Activated T-cell treated with anti-CD3 and anti-CD28 coated beads, Interleukin-2, amount 50 U/mL, for 24 hours (primary cell): ENCODE results near the gene PCYT2.

ENCODE experiments used
- DNase-seq: peaks from one replicate; pipeline ENCODE4 v3.0.0-alpha.2; 2020
- H3K27ac Mint-ChIP-seq: 2 replicates; pipeline ENCODE4 v1.8.0; 2020; ENCODE audit warnings: mild to moderate bottlenecking, mixed read lengths
- H3K27me3 Mint-ChIP-seq: 2 replicates; pipeline ENCODE4 v1.8.0; 2020; ENCODE audit warnings: mixed read lengths
- H3K36me3 Mint-ChIP-seq: 2 replicates; pipeline ENCODE4 v1.8.0; 2020; ENCODE audit warnings: low read depth, mixed read lengths
- H3K4me1 Mint-ChIP-seq: 2 replicates; pipeline ENCODE4 v1.8.0; 2020; ENCODE audit warnings: low read depth, mixed read lengths
- H3K4me3 Mint-ChIP-seq: 2 replicates; pipeline ENCODE4 v1.8.0; 2020; ENCODE audit warnings: mild to moderate bottlenecking, moderate library complexity, mixed read lengths
- H3K9me3 Mint-ChIP-seq: 2 replicates; pipeline ENCODE4 v1.8.0; 2020; ENCODE audit warnings: mixed read lengths

Gene PCYT2

DNA sequence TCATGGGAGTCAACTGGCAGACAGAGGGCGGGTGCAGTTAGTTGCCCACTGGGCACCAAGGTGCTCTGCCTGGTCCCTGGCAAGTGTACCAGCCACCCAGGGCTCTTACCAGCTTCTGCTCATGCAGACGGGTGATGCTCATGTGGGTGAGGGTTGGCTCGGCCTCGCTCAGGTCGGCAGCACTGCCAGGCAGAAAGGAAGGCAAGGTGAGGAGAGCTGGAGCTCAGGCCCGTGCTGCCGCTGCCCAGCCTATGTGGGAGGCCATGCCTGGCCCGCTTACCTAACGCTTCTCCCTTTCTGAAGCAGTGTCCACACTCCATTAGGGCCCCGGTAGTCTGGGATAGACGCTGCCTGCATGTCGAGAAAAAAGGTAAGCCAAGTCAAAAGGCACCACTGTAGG lies 4.1 kb upstream of the PCYT2 start:
- DNase-seq: no peak
- Mint-ChIP-seq H3K4me1 (peaks cover 44% of the 10 kb centered on the region), H3K27me3 (no peaks in the 10 kb centered on the region), H3K4me3 (no peak overlapping the region), H3K9me3 (no peaks in the 10 kb centered on the region), H3K36me3 (peaks cover 80% of the 10 kb centered on the region), H3K27ac (peak overlapping the region; percentile 2)

DNA sequence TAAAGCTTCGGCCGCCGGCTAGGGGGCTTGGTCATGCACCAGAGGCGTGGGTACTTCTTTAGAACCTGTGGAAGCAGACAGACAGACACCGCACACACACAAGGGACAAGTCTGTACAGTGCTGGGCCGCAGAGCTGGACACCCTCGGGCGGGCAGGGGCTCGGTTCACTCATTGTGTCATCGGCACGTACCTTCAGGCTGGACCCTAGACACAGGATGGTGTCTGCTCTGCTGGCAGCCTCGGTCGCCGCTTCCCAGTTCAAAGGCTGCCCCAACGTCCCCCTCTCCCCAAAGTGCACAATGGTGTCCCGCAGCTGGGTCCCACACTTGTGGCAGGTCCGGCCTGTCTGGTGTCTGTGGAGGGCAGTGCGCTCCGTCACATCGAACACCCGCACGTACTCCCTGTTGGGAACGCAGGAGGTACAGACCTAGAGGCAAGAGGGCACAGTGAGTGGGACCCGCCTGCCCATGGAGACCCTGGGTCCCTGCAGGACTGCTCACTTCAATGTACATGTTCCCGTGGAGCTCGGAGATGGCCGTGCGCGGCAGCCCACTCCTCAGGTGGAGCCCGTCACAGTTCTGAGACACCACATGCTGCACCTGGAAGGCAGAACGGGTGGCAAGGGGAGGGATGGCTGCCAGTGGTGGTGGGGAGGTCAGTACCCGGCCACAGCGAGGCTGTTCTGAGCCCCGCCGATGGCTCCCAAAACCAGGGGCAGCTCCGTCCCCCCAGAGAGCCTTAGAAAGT lies 3.1 kb upstream of the PCYT2 start:
- no peak overlapping the region for H3K27ac Mint-ChIP-seq
- no peak for DNase-seq
- peaks cover 71% of the 10 kb centered on the region for H3K36me3 Mint-ChIP-seq
- peaks cover 49% of the 10 kb centered on the region for H3K4me1 Mint-ChIP-seq
- no peaks in the 10 kb centered on the region for H3K9me3 Mint-ChIP-seq
- no peaks in the 10 kb centered on the region for H3K27me3 Mint-ChIP-seq
- H3K4me3 Mint-ChIP-seq: no peak overlapping the region

DNA sequence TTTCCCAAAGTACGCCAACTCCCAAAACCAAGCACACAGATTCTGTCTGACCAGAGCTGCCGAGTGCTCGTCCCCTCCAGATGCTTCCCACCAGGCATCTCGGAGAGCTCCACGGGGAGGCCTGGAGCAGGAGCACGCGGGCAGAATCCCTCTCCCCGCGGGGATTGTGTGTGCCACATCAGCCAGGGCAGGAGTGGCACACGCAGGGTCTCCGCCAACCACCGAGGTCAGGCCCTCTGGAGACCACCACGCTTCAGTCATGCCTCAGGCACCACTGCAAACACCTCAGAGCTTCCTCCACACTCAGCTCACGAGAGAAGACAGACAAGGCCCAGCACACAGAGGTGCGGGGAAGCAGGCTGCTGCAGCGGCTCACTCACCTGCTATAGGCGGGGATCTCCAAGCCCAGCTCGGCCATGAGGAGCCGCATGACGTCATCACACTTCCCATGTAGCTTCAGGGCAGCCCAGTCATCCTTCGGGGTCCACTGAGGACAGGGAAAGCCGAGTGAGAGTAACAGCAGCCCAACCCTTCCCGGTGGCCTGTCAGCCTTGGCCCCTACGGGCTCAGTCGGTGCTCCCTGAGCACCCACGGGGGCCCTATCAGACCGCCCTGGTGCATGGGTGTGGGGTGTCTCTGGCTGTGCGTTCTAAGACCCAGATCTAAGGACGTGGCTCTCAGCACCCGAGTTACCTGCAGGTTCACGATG lies 2.3 kb upstream of the PCYT2 start:
- Mint-ChIP-seq H3K36me3 (peaks cover 71% of the 10 kb centered on the region), H3K4me3 (no peak overlapping the region), H3K27me3 (no peaks in the 10 kb centered on the region)

DNA sequence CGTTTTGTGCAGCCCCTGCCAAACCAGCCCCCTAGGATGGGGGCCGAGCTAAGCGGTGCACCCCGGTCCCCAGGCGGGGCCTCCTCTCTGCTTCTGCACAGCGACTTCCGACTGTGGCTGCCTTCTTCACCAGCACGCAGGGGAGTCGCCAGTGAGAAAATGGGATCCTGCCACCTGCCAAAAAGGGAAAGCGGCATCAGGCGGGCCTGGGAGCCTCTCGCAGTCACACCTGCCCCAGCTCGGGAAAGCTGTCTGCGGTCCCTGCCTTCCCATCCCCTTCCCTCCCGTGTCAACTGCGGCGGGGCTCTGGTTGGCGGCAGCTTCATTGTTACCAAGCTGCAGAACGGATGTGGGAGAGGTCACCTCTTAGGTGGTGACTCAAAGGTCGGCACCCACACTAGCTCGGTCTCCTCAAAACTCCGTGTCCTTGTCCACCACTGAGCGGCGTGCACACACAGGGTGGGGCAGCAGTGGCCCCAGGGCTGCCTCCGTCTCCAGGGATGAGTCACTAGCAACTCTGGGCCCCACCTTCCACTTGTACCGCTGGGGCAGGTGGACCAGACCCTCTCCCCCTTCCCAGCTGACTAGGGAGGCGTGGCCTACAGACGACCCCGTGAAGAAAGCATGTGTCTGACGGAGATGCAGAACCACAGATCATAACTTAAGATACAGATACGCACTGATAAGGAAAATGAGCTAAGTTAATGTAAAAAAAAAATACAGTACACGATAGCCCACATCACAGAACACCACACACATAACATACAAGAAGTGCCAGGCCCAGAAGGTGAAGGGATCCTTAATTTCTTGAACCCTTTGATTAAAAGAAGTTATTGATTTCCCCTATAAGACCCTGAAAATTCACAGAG lies 1.5 kb upstream of the PCYT2 start:
- H3K27ac Mint-ChIP-seq: no peak overlapping the region

More for the DNA sequence above, 2.3 kb upstream of the PCYT2 start:
- no peaks in the 10 kb centered on the region for H3K9me3 Mint-ChIP-seq
- peaks cover 41% of the 10 kb centered on the region for H3K4me1 Mint-ChIP-seq
- no peak overlapping the region for H3K27ac Mint-ChIP-seq
- DNase-seq: no peak

DNA sequence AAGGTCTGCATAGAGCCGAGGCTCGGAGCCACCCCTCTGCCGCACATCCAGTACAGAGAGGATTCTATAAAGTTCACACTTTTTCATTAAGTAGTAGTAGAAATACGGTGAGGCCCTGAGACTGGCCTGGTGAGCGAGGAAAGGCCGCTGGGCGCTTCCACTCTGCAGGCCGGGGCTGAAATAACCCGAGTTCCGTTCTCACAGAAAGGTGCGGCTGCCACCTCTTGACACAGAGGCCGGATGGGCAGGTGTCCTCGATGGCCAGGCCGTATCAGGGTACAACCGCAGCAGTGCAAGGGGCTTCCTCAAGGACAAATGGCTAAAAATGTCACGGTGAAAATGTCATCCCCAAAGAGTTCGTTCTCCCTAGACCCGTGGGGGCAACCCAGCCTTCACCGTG lies 770 bp upstream of the PCYT2 start:
- Mint-ChIP-seq H3K9me3 (no peaks in the 10 kb centered on the region), H3K4me1 (peaks cover 31% of the 10 kb centered on the region), H3K27me3 (no peaks in the 10 kb centered on the region), H3K27ac (peak overlapping the region; percentile 47), H3K4me3 (peak overlapping the region; percentile 43), H3K36me3 (peaks cover 74% of the 10 kb centered on the region)
- DNase-seq: no peak

More for the DNA sequence above, 1.5 kb upstream of the PCYT2 start:
- no peaks in the 10 kb centered on the region for H3K9me3 Mint-ChIP-seq
- peaks cover 77% of the 10 kb centered on the region for H3K36me3 Mint-ChIP-seq
- H3K4me1 Mint-ChIP-seq: peaks cover 37% of the 10 kb centered on the region
- H3K4me3 Mint-ChIP-seq: no peak overlapping the region
- H3K27me3 Mint-ChIP-seq: no peaks in the 10 kb centered on the region
- DNase-seq: no peak

DNA sequence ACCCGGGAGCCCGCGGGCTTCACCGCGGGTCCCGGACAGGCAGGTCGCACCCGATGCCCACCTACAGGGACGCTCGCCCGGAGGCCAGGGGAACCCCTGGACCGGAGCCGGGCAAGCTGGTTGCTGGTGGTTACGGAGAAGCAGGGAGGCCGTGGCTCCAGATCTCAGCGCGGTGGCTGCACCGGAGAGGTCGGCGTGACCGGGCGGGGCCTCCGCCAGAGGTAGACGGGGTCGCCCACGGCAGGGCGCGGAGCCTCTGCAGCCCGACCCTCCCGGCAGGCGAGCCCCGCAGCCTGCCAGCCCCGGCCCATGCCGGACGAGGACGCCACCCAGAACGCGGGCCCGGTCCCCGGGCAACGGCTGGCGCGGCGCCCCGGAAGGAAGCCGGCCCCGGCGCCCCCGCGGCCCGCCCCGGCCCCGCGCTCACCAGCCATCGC lies 341 bp downstream of the PCYT2 start:
- no peak for DNase-seq
- Mint-ChIP-seq H3K4me1 (peaks cover 20% of the 10 kb centered on the region), H3K27me3 (no peaks in the 10 kb centered on the region), H3K36me3 (peaks cover 76% of the 10 kb centered on the region), H3K9me3 (no peaks in the 10 kb centered on the region), H3K27ac (peak overlapping the region; percentile 84), H3K4me3 (peak overlapping the region; percentile 84)

DNA sequence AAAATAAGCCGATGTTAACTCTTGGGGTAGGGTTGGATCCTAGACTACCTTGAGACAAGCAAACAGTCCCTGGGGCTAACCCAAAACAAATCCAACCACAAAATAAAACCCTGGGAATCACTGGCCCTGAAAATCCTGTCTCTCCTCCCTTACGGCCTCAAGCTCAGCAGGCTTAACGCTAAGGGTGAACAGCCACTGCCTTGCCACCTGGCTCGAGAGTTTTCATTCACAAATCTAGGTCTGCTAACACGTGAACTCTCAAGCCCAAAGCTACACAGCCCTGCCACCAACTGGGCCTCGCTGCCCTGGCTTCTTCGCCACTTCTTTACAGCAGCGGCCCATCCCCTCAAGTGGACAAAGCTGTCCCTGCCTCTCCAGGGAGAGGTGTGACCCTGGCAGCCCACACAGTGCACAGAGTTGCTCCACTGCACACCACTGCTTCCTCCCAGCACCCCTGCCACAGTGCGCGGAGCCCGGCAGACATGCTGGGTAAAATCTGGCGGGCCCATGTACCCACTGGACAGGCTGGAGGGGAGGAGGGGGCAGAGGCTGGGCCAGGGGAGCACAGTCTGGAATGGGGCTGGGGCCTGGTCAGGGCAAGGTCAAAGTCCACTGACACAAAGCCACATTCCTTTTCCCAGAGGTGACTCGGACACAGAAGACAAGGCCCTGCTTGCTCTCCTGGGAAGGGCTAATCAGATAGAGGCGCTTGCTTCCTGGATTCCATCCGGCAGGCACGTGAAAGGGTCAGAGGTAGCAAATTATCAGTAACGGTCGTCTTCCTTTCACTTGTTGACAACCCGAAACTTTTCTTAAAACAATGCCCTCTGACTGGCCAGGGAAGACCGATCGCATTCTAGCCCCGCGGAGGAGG lies 996 bp downstream of the PCYT2 start:
- peaks cover 72% of the 10 kb centered on the region for H3K36me3 Mint-ChIP-seq
- no peak for DNase-seq
- no peaks in the 10 kb centered on the region for H3K27me3 Mint-ChIP-seq
- H3K4me3 Mint-ChIP-seq: peak overlapping the region; percentile 84
- H3K9me3 Mint-ChIP-seq: no peaks in the 10 kb centered on the region
- H3K4me1 Mint-ChIP-seq: peaks cover 17% of the 10 kb centered on the region
- H3K27ac Mint-ChIP-seq: peak overlapping the region; percentile 84

DNA sequence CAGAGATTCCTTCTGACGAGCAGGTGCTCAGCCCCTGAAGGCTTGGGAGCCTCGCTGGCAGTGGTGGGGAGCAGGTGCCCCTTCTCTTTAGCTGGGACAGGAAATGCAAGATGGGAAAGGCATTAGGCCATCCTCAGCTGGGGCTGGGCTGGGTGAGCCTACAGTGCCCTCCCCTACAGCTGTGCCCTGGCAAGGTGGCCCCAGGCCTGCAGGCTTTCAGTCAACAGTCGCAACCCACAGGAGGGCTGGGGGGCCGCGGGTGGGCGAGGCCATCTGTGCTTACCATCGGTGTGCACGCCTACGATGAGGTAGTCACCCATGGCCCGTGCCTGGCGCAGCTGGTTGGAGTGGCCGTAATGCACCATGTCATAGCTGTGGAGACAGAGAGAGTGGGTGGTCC lies 2.0 kb downstream of the PCYT2 start:
- Mint-ChIP-seq H3K27me3 (no peaks in the 10 kb centered on the region), H3K4me3 (peak overlapping the region; percentile 84), H3K27ac (no peak overlapping the region), H3K9me3 (no peaks in the 10 kb centered on the region), H3K4me1 (peaks cover 14% of the 10 kb centered on the region), H3K36me3 (peaks cover 70% of the 10 kb centered on the region)
- DNase-seq: no peak

DNA sequence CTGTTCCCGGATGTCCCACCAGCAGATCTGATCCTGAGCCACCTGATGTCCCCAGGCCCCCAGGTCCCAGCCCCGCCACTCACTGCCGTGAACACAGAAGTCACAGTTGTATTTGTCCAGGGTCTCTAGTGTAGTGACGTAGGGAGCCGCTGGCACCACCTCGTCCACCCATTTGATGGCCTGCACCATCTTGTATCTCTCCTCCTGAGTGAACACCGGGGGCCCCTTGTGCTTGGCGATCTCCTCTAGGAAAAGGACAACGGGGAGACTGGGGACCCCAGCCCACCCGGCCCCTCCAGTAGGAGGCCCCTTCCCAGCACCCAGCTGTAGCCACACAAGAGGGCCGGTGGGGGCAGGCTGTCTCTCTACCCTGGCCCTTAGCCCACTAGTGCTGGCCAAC lies 2.4 kb downstream of the PCYT2 start:
- H3K9me3 Mint-ChIP-seq: no peaks in the 10 kb centered on the region
- H3K27me3 Mint-ChIP-seq: no peaks in the 10 kb centered on the region
- H3K36me3 Mint-ChIP-seq: peaks cover 68% of the 10 kb centered on the region
- DNase-seq: no peak
- no peak overlapping the region for H3K4me3 Mint-ChIP-seq
- H3K4me1 Mint-ChIP-seq: peaks cover 14% of the 10 kb centered on the region
- H3K27ac Mint-ChIP-seq: no peak overlapping the region

DNA sequence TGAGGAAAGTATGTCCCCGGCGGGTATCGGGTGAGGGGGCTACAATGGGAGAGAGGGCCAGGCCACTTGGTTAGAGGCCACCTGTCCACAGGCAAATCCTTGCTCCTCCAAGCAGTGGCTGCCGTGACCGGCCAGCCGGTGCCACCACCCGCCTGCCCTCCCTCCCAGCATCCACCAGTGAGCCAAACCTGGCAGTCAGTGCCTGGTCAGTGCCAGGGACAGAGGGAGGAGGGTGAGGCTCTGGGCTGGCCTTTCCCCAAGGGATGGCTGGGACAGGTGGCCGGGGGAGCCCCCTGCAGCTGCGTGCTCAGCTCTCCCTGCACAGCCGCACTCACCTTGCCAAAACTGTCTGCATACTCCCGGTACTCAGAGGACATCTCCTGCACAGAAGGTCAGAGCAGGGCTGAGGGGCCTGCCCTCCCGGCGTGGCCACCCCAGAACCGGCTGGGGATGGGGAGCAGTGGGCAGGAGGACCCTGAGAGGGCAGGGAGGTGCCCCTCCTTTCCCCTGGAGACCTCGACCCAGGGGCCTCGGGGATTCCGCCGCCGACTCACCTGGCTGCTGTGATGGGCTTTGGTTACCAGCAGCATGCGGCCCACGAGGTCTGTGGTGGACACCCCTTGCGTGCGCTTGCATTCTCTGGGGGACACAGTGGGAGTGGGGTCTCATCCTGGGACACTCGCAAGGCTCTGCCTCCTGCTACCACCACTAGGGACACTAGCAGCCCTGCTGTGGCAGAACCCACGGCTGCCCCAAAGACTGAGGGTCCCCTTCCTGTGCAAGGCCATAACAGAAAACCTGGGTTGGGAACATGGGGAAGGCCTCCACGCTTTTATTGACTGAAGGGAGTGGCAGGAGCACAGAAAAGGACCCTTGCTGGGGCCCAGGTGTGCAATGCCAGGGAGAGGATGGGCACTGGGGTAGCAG lies 3.7 kb downstream of the PCYT2 start:
- no peaks in the 10 kb centered on the region for H3K9me3 Mint-ChIP-seq
- no peak for DNase-seq
- no peak overlapping the region for H3K4me3 Mint-ChIP-seq

DNA sequence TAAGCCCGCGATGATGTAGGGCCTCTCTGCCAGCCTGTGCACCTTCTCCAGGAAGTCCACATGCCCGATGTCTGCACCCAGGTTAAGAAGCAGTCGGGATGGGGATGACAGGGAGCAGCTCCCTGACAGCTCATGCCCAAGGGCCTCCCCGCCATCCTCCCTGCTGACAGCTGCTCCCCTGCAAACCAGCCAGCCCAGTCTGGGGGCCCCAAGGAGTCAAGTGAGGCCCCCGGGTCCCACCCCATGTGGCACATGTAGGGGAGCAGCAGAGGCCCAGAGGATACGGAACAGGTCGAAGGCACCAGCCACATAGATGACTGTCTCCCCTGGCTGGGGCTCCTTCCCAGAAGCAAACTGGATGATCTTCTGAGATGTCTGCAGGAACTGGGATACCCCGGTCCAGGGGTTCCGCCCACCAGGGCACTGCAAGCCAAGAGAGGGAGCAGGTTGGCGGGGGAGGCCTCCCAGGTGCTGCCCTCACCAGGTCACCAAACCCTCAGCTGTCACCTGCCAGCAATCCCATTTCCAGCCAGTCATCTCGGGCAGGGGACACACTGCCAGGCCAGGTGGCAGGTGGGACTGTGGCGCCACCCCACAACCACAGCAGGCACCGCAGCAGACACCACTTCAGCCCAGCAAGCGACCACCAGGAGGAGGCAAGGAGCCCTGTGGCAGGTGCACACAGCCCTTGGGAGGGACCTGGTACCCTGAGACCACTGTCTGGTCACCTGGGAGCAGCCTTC lies 4.6 kb downstream of the PCYT2 start:
- DNase-seq: no peak
- no peak overlapping the region for H3K4me3 Mint-ChIP-seq
- no peaks in the 10 kb centered on the region for H3K27me3 Mint-ChIP-seq
- peaks cover 49% of the 10 kb centered on the region for H3K36me3 Mint-ChIP-seq
- H3K27ac Mint-ChIP-seq: no peak overlapping the region
- H3K4me1 Mint-ChIP-seq: peaks cover 10% of the 10 kb centered on the region
- H3K9me3 Mint-ChIP-seq: no peaks in the 10 kb centered on the region

More for the DNA sequence above, 3.7 kb downstream of the PCYT2 start:
- Mint-ChIP-seq H3K4me1 (peaks cover 11% of the 10 kb centered on the region), H3K27ac (no peak overlapping the region), H3K36me3 (peaks cover 58% of the 10 kb centered on the region), H3K27me3 (no peaks in the 10 kb centered on the region)

DNA sequence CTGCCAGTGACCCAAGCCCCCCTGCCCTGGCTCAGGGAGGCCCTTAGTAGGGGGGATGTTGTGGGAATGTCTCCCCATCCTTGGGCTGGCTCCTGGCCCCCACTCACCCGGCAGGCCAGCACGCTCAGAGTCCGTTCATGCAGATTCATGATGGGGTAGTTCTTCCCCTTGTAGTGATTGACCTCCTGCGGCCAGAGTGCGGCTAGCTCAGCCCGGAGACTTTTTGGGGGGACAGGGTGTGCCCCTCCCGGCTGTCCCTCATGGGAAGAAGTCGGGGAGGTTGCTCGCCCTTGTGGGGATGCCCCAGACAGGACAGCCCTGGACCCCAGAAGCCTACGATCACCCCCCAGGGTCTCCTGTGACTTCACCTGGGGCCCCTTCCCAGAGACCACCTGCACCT lies 5.2 kb downstream of the PCYT2 start:
- Mint-ChIP-seq H3K9me3 (no peaks in the 10 kb centered on the region), H3K36me3 (peaks cover 50% of the 10 kb centered on the region), H3K27me3 (peaks cover 6% of the 10 kb centered on the region), H3K4me3 (no peak overlapping the region), H3K27ac (no peak overlapping the region), H3K4me1 (peaks cover 10% of the 10 kb centered on the region)
- no peak for DNase-seq
